ENCODE results near the gene PRUNE2. TPM values are rescaled to one million over a fixed set of nuclear protein-coding genes. Genes with fewer than 3 reads are reported as not detected.
"Not testable (repeated sequence)": the region's sequence is repeated elsewhere in the genome, so short reads cannot be mapped to it uniquely, and the experiment has no call there.

Gene PRUNE2
- total RNA-seq, 1 experiment from 2014 or later, result 2.2 TPM

DNA sequence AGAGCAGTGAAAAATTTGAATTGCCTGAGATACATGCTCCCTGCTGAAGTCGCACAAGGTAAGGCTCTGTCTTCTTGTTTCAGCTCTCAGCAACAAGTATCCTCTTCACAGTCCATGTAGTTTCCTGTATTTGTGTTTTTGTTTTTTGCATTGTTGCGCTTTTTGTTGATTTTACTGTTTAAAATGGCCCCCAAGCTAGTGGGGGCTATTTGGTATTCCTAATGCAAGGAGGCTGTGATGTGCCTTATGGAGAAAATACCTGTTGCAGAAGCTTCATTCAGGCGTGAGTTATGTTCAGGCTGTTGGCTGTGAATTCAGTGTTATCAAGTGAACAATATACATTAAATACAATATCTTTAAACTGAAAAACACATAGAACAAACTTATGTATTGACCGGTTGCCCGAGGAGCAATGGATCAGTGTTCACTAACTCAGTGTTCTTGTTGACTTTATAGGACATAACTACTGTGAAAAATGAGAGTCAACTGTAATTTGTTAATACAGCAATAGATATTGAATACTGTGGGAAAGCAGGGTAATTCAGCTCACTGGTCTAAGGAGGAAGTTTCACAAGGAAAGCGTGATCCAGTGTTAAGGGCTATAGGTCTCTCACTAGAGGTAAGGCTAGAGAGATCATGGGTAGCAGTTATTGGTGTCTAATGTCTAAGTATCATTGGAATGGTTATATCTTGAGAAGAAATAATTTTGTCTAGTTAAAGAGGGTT is 296.5 kb downstream of the PRUNE2 start:
- Histone ChIP-seq H3K36me3 (no peaks in the 10 kb centered on the region), H3K9me3 (replicated peaks) (no peaks in the 10 kb centered on the region), H3K27ac (no peak overlapping the region), H3K4me3 (no peak overlapping the region), H3K27me3 (replicated peaks) (no peaks in the 10 kb centered on the region), H3K4me1 (replicated peaks) (no peaks in the 10 kb centered on the region)
- DNase-seq (ENCODE audit: low read depth in 1 of 2, low spot score in 2 of 2), result no peak

- Histone ChIP-seq H3K4me1 (replicated peaks) (no peaks in the 10 kb centered on the region; the same call in 1 of the 2 replicates), H3K27me3 (replicated peaks) (no peaks in the 10 kb centered on the region), H3K9me3 (replicated peaks) (no peaks in the 10 kb centered on the region), H3K27ac (no peak overlapping the region), H3K36me3 (no peaks in the 10 kb centered on the region), H3K4me3 (no peak overlapping the region)
- DNase-seq (ENCODE audit: low read depth in 1 of 2, low spot score in 2 of 2), result no peak
Observed at GRCh38 chr9:76608575-76609273, 297.2 kb downstream of the PRUNE2 start.

- Histone ChIP-seq H3K4me3 (no peak overlapping the region), H3K9me3 (replicated peaks) (no peaks in the 10 kb centered on the region), H3K27ac (no peak overlapping the region), H3K4me1 (replicated peaks) (peaks cover 4% of the 10 kb centered on the region), H3K27me3 (replicated peaks) (no peaks in the 10 kb centered on the region), H3K36me3 (no peaks in the 10 kb centered on the region)
- DNase-seq (ENCODE audit: low read depth in 1 of 2, low spot score in 2 of 2), result no peak
Observed at GRCh38 chr9:76607730-76608436, 298.0 kb downstream of the PRUNE2 start.

- peaks cover 4% of the 10 kb centered on the region for H3K4me1 ChIP-seq (replicated peaks)
- H3K9me3 ChIP-seq (replicated peaks), result no peaks in the 10 kb centered on the region
- H3K27ac ChIP-seq, result no peak overlapping the region
- no peaks in the 10 kb centered on the region for H3K27me3 ChIP-seq (replicated peaks)
- DNase-seq (ENCODE audit: low read depth in 1 of 2, low spot score in 2 of 2), result no peak
- no peaks in the 10 kb centered on the region for H3K36me3 ChIP-seq
- H3K4me3 ChIP-seq, result no peak overlapping the region
Observed at GRCh38 chr9:76605321-76605900, 300.5 kb downstream of the PRUNE2 start.

DNA sequence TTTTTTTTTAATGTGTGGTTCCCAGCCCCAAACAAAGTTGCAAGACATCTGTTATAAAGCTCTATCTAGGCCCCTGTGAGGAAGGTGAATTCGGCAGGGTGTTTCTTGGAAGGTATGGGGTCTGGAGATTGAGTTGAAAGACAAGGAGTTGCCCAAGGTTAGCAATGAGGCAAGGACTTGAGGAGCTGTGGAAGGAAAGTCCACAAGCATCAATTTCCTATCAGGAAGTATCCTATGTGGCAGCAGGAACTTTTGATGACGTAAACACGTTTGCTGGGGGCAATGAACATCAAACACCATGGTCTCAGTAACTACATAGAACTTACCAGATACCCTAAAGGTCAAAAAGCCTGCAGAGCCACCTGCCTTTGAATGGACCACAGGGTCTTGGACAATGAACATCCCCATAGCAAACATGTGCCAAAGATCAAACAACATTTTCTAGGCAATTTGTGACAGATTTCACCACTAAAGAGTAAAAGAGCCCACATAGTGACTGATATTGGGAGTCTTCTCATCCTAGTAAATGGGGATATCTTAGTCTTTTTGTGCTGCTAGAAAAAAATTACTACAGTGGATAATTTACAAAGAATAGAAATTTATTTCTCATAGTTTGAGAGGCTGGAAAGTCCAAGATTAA is 301.9 kb downstream of the PRUNE2 start:
- DNase-seq (ENCODE audit: low read depth in 1 of 2, low spot score in 2 of 2), result no peak
- Histone ChIP-seq H3K4me1 (replicated peaks) (peaks cover 4% of the 10 kb centered on the region), H3K27ac (no peak overlapping the region), H3K36me3 (no peaks in the 10 kb centered on the region), H3K27me3 (replicated peaks) (no peaks in the 10 kb centered on the region), H3K4me3 (no peak overlapping the region), H3K9me3 (replicated peaks) (no peaks in the 10 kb centered on the region)

- Histone ChIP-seq H3K27me3 (replicated peaks) (no peaks in the 10 kb centered on the region), H3K4me3 (no peak overlapping the region), H3K27ac (no peak overlapping the region), H3K4me1 (replicated peaks) (peaks cover 4% of the 10 kb centered on the region), H3K36me3 (no peaks in the 10 kb centered on the region), H3K9me3 (replicated peaks) (no peaks in the 10 kb centered on the region)
- no peak for DNase-seq (ENCODE audit: low read depth in 1 of 2, low spot score in 2 of 2)
Observed at GRCh38 chr9:76603448-76603895, 302.4 kb downstream of the PRUNE2 start.

DNA sequence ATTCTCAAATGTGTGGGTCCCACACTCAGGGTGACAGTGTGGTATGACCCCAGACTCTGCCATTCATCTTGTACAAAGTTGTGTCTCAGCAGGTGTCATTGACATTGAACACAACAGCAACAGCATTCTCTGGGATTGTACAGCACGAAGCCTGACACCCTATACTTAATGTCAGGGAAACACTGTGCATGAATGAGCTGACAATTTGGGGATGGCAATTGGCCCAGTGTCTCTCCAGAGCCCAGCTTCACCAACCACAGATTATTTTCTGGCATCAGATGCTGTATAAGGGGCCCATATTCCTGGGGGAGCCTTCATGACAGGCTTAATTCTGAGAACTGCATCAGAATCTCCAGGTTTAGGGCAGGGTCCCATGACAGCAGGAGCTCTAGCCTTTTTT is 303.7 kb downstream of the PRUNE2 start:
- Histone ChIP-seq H3K4me1 (replicated peaks) (peaks cover 4% of the 10 kb centered on the region), H3K27me3 (replicated peaks) (no peaks in the 10 kb centered on the region), H3K4me3 (no peak overlapping the region), H3K9me3 (replicated peaks) (no peaks in the 10 kb centered on the region), H3K27ac (no peak overlapping the region), H3K36me3 (no peaks in the 10 kb centered on the region)
- DNase-seq (ENCODE audit: low read depth in 1 of 2, low spot score in 2 of 2), result no peak

- no peaks in the 10 kb centered on the region for H3K9me3 ChIP-seq (replicated peaks)
- no peaks in the 10 kb centered on the region for H3K27me3 ChIP-seq (replicated peaks)
- no peak overlapping the region for H3K27ac ChIP-seq
- no peak for DNase-seq (ENCODE audit: low read depth in 1 of 2, low spot score in 2 of 2)
- H3K4me3 ChIP-seq, result no peak overlapping the region
- H3K36me3 ChIP-seq, result no peaks in the 10 kb centered on the region
- peaks cover 15% of the 10 kb centered on the region for H3K4me1 ChIP-seq (replicated peaks)
Observed at GRCh38 chr9:76600007-76600615, 305.8 kb downstream of the PRUNE2 start.

- DNase-seq (ENCODE audit: low read depth in 1 of 2, low spot score in 2 of 2), result no peak
- H3K36me3 ChIP-seq, result no peaks in the 10 kb centered on the region
Observed at GRCh38 chr9:76598981-76599380, 306.9 kb downstream of the PRUNE2 start.

GRCh38 chr9:76595645-76596044 is 310.3 kb downstream of the PRUNE2 start:
- Histone ChIP-seq H3K27me3 (replicated peaks) (no peaks in the 10 kb centered on the region), H3K36me3 (no peaks in the 10 kb centered on the region), H3K4me3 (no peak overlapping the region), H3K4me1 (replicated peaks) (peaks cover 27% of the 10 kb centered on the region), H3K27ac (peak overlapping the region; percentile 33; the same call in 1 of the 2 replicates), H3K9me3 (replicated peaks) (no peaks in the 10 kb centered on the region)
- DNase-seq (ENCODE audit: low read depth in 1 of 2, low spot score in 2 of 2), result no peak

More at GRCh38 chr9:76598981-76599380, 306.9 kb downstream of the PRUNE2 start:
- no peaks in the 10 kb centered on the region for H3K9me3 ChIP-seq (replicated peaks)
- H3K4me3 ChIP-seq, result no peak overlapping the region
- H3K27ac ChIP-seq, result no peak overlapping the region
- no peaks in the 10 kb centered on the region for H3K27me3 ChIP-seq (replicated peaks)
- H3K4me1 ChIP-seq (replicated peaks), result peaks cover 15% of the 10 kb centered on the region

DNA sequence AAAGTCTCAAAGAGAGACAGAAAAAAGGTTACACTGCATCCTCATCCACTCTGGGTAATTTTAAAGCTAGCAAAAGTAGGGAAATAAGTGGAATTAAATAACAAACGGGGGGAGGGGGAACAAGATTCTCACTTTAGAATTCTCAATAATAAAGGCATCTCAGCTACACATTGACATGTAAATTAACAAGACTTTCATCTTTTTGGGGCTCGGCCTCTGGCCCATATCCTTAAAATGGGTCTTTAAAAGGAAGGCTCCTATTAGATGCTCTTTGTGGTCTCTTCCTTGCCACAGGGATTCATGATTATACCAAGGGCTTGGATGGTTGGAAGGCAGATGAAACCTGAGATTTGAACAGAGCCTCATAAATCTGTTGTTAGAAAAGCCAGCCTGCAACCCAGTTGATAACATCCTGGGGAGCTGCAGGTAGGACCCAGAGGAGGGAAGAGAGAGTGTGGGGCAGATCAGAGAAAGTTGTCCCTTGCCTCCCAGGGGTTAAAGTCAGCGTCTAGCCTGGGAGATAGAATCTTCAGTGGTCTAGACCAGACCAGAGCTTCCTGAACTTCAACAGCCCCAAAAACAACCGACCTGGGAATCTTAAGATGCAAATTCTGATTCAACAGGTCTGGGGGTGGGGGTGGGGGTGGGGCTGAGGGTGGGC is 311.0 kb downstream of the PRUNE2 start:
- no peak for DNase-seq (ENCODE audit: low read depth in 1 of 2, low spot score in 2 of 2)
- no peak overlapping the region for H3K4me3 ChIP-seq
- no peaks in the 10 kb centered on the region for H3K9me3 ChIP-seq (replicated peaks)
- peaks cover 27% of the 10 kb centered on the region for H3K4me1 ChIP-seq (replicated peaks)
- H3K27ac ChIP-seq, result no peak overlapping the region
- H3K36me3 ChIP-seq, result no peaks in the 10 kb centered on the region
- H3K27me3 ChIP-seq (replicated peaks), result no peaks in the 10 kb centered on the region

- not testable (repeated sequence) for H3K4me3 ChIP-seq; DNase-seq (ENCODE audit: low read depth in 1 of 2, low spot score in 2 of 2); H3K9me3 ChIP-seq (replicated peaks); H3K27ac ChIP-seq; H3K36me3 ChIP-seq; H3K27me3 ChIP-seq (replicated peaks)
- H3K4me1 ChIP-seq (replicated peaks), result peaks cover 27% of the 10 kb centered on the region
Observed at GRCh38 chr9:76593961-76594735, 311.8 kb downstream of the PRUNE2 start.
